Neural cell (in vitro differentiated cells): ENCODE results near the gene MCM9. TPM values are rescaled to one million over a fixed set of nuclear protein-coding genes. Genes with fewer than 3 reads are reported as not detected.

Source experiments
- H2AFZ ChIP-seq: fragments of 200-600, 300-800 bp; sonication (generic), shearing (Covaris generic); 2 replicates; pipeline ENCODE4 v1.6.0; 2014; ENCODE audit warnings: low read depth, mild to moderate bottlenecking, antibody characterized with exemption, low read length, moderate library complexity
- H3F3A ChIP-seq: fragments of 200-600 bp; shearing (Covaris generic); 2 replicates; pipeline ENCODE4 v1.6.1; 2016; ENCODE audit warnings: mild to moderate bottlenecking, moderate library complexity, mixed read lengths, antibody characterized with exemption, low read length; ENCODE audit not compliant: insufficient read depth, poor library complexity, severe bottlenecking
- H3K27ac ChIP-seq: fragments of 200-600, 300-800 bp; sonication (generic), shearing (Covaris generic); 2 replicates; pipeline ENCODE4 v1.5.1; 2014; ENCODE audit warnings: mild to moderate bottlenecking, low read length, moderate library complexity
- H3K27me3 ChIP-seq: fragments of 300-800, 200-600 bp; sonication (generic), shearing (Covaris generic); 2 replicates; pipeline ENCODE4 v1.6.0; 2014; ENCODE audit warnings: mild to moderate bottlenecking, low read depth, low read length, moderate library complexity; ENCODE audit not compliant: insufficient read depth
- H3K36me3 ChIP-seq: fragments of 300-800, 200-600 bp; sonication (generic), shearing (Covaris generic); 2 replicates; pipeline ENCODE4 v1.5.1; 2014; ENCODE audit warnings: mild to moderate bottlenecking, antibody characterized with exemption, low read length, moderate library complexity; ENCODE audit not compliant: insufficient read depth
- H3K4me2 ChIP-seq: fragments of 300-800, 200-600 bp; sonication (generic), shearing (Covaris generic); 2 replicates; pipeline ENCODE4 v1.6.0; 2014; ENCODE audit warnings: mild to moderate bottlenecking, low read length
- H3K4me3 ChIP-seq: fragments of 300-800, 200-600 bp; sonication (generic), shearing (Covaris generic); 2 replicates; pipeline ENCODE4 v1.5.1; 2014; ENCODE audit warnings: mild to moderate bottlenecking, low read length, moderate library complexity
- H3K79me2 ChIP-seq: fragments of 200-600 bp; shearing (Covaris generic); replicated peaks from 2 replicates; pipeline ENCODE4 v1.6.0; 2014; ENCODE audit warnings: mild to moderate bottlenecking, low read length, moderate library complexity; ENCODE audit not compliant: insufficient read depth
- H3K9ac ChIP-seq: fragments of 300-800, 200-600 bp; sonication (generic), shearing (Covaris generic); 2 replicates; pipeline ENCODE4 v1.6.1; 2016; ENCODE audit warnings: mild to moderate bottlenecking, low read length, mixed read lengths
- H3K9me2 ChIP-seq: fragments of 200-600 bp; shearing (Covaris generic); 2 replicates; pipeline ENCODE4 v1.6.1; 2016; ENCODE audit warnings: mild to moderate bottlenecking, low read length, mixed read lengths; ENCODE audit not compliant: insufficient read depth
- H3K9me3 ChIP-seq: fragments of 200-600, 300-800 bp; sonication (generic), shearing (Covaris generic); 2 replicates; pipeline ENCODE4 v1.6.1; 2016; ENCODE audit warnings: mild to moderate bottlenecking, mixed run types, low read length, moderate library complexity, mixed read lengths
- H4K20me1 ChIP-seq: fragments of 200-600 bp; shearing (Covaris generic); 2 replicates; pipeline ENCODE4 v1.6.1; 2016; ENCODE audit warnings: mild to moderate bottlenecking, mixed run types; ENCODE audit not compliant: insufficient read depth
- EP300 ChIP-seq: fragments of 450-650 bp; conservative IDR thresholded peaks from 2 replicates; pipeline ENCODE4 v1.6.1; 2014; ENCODE audit warnings: antibody characterized with exemption, mild to moderate bottlenecking, moderate library complexity; ENCODE audit not compliant: poor library complexity, severe bottlenecking
- EZH2 ChIP-seq: fragments of 200-600, 300-800 bp; shearing (Covaris generic), sonication (generic); IDR thresholded peaks from 2 replicates; pipeline ENCODE4 v1.6.1; 2014; ENCODE audit warnings: antibody characterized with exemption, low read length, borderline replicate concordance, mild to moderate bottlenecking; ENCODE audit not compliant: insufficient read depth, poor library complexity, severe bottlenecking
- MXI1 ChIP-seq: fragments of 450-650 bp; conservative IDR thresholded peaks from 2 replicates; pipeline ENCODE4 v1.6.1; 2014; ENCODE audit warnings: antibody characterized with exemption, mild to moderate bottlenecking; ENCODE audit not compliant: poor library complexity, severe bottlenecking
- POLR2AphosphoS5 ChIP-seq: IDR thresholded peaks from 2 replicates; pipeline ENCODE4 v1.6.1; 2012
- RAD21 ChIP-seq: fragments of 450-650 bp; conservative IDR thresholded peaks from 2 replicates; pipeline ENCODE4 v1.6.1; 2014; ENCODE audit warnings: antibody characterized with exemption, mild to moderate bottlenecking, moderate library complexity
- SMC3 ChIP-seq: fragments of 450-650 bp; conservative IDR thresholded peaks from 2 replicates; pipeline ENCODE4 v1.6.1; 2014; ENCODE audit warnings: antibody characterized with exemption, mild to moderate bottlenecking, moderate library complexity; ENCODE audit not compliant: poor library complexity
- TAF1 ChIP-seq: IDR thresholded peaks from 2 replicates; pipeline ENCODE4 v1.6.1; 2012; ENCODE audit warnings: low read depth
- polyA plus RNA-seq: library from polyadenylated mRNA; depleted of rRNA; stranded (reverse); fragments of >200 nt; gene quantifications from 2 replicates; pipeline ENCODE4 v1.2.3, GENCODE V29; 2014
- TF ChIP-seq, protein P1 (sequence below): IDR thresholded peaks from 2 replicates; pipeline ENCODE4 v1.6.1; 2012; ENCODE audit warnings: borderline replicate concordance
- TF ChIP-seq, protein P2 (sequence below): fragments of 450-650 bp; IDR thresholded peaks from 2 replicates; pipeline ENCODE4 v1.5.1; 2014; ENCODE audit warnings: antibody characterized with exemption, mild to moderate bottlenecking, moderate library complexity; ENCODE audit not compliant: poor library complexity, severe bottlenecking

Gene MCM9
- polyA plus RNA-seq, 1 donor from 2014 or later: 7.8 TPM

DNA sequence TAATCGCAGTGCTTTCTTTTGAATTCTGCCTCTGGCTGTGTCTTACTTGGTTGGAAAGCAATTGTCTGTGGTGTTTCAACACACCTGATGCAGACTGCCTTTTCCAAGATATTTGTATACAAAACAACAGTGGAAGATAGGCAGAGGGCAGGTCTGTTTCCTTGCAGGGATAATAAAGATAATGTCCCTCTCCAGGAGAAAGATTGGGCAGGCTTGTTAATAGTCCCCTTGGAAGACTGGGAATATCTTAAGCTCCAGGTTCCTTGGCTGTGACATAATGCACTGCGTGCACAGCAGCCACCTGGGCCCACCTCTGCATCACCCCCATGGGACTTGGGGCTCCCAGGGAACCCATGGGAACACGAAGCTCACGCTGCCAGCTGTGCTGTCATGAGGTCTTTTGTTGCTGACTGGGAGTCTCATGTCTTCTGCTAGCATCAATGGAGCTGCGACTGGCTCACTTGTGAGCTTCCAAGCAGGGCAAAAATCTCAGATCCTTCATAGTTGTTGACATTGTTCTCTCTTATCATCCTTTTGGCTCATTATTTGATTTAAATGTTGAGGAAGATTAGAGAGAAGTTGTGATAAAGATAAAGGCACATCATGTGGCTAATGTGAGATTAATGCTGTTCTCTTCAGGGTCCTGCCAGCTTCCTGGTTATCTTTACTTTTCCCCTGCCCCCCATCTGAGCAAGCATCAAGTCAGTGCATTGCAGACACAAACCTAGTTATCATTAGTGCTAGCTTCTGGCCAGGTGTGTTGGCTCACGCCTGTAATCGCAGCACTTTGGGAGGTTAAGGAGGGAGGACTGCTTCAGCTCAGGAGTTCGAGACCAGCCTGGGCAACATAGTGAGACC, 148.1 kb downstream of the MCM9 start:
- Histone ChIP-seq H2AFZ (no peak overlapping the region), H4K20me1 (no peaks in the 10 kb centered on the region), H3K27ac (no peak overlapping the region), H3K9ac (no peak overlapping the region), H3K36me3 (no peaks in the 10 kb centered on the region), H3F3A (no peaks in the 10 kb centered on the region), H3K4me3 (no peak overlapping the region), H3K27me3 (no peaks in the 10 kb centered on the region), H3K9me3 (no peaks in the 10 kb centered on the region), H3K9me2 (no peaks in the 10 kb centered on the region), H3K79me2 (no peaks in the 10 kb centered on the region), H3K4me2 (no peak overlapping the region)
- TF ChIP-seq, protein P1, sequence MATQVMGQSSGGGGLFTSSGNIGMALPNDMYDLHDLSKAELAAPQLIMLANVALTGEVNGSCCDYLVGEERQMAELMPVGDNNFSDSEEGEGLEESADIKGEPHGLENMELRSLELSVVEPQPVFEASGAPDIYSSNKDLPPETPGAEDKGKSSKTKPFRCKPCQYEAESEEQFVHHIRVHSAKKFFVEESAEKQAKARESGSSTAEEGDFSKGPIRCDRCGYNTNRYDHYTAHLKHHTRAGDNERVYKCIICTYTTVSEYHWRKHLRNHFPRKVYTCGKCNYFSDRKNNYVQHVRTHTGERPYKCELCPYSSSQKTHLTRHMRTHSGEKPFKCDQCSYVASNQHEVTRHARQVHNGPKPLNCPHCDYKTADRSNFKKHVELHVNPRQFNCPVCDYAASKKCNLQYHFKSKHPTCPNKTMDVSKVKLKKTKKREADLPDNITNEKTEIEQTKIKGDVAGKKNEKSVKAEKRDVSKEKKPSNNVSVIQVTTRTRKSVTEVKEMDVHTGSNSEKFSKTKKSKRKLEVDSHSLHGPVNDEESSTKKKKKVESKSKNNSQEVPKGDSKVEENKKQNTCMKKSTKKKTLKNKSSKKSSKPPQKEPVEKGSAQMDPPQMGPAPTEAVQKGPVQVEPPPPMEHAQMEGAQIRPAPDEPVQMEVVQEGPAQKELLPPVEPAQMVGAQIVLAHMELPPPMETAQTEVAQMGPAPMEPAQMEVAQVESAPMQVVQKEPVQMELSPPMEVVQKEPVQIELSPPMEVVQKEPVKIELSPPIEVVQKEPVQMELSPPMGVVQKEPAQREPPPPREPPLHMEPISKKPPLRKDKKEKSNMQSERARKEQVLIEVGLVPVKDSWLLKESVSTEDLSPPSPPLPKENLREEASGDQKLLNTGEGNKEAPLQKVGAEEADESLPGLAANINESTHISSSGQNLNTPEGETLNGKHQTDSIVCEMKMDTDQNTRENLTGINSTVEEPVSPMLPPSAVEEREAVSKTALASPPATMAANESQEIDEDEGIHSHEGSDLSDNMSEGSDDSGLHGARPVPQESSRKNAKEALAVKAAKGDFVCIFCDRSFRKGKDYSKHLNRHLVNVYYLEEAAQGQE: peak; percentile 20
- TF ChIP-seq EZH2: no peak

DNA sequence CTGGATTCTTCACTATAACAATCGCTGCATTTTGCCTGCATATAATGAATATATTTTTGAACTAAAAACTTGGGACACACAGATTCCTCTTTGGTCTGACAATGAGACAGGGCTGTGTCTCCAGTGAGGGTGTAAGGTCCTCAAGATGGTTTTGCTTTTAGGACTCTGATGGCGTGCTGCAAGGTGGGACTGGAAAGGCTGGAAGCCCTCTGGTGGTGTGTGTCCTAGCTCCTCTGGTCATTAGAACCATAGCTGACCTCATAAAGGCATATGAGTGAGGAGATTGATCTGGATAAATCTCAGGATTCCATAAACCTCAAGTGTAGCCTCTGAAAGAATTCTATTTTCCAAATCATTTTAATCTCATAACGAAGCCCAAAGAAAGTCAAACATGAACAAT, 149.4 kb downstream of the MCM9 start:
- H3K79me2 ChIP-seq: no peaks in the 10 kb centered on the region
- no peaks in the 10 kb centered on the region for H3K36me3 ChIP-seq
- H3K9me3 ChIP-seq: no peaks in the 10 kb centered on the region
- no peak overlapping the region for H3K4me3 ChIP-seq
- H3F3A ChIP-seq: no peaks in the 10 kb centered on the region
- no peak overlapping the region for H3K4me2 ChIP-seq
- TF ChIP-seq, protein P1: no peak
- TF ChIP-seq SMC3: no peak
- no peak for TF ChIP-seq TAF1
- no peak for TF ChIP-seq RAD21
- TF ChIP-seq MXI1: no peak
- TF ChIP-seq, protein P2, sequence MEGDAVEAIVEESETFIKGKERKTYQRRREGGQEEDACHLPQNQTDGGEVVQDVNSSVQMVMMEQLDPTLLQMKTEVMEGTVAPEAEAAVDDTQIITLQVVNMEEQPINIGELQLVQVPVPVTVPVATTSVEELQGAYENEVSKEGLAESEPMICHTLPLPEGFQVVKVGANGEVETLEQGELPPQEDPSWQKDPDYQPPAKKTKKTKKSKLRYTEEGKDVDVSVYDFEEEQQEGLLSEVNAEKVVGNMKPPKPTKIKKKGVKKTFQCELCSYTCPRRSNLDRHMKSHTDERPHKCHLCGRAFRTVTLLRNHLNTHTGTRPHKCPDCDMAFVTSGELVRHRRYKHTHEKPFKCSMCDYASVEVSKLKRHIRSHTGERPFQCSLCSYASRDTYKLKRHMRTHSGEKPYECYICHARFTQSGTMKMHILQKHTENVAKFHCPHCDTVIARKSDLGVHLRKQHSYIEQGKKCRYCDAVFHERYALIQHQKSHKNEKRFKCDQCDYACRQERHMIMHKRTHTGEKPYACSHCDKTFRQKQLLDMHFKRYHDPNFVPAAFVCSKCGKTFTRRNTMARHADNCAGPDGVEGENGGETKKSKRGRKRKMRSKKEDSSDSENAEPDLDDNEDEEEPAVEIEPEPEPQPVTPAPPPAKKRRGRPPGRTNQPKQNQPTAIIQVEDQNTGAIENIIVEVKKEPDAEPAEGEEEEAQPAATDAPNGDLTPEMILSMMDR: no peak
- no peak for TF ChIP-seq POLR2AphosphoS5
- TF ChIP-seq EP300: no peak
- no peak for TF ChIP-seq EZH2
- H3K9ac ChIP-seq: no peak overlapping the region
- peak overlapping the region; percentile 91 for H3K27ac ChIP-seq
- H2AFZ ChIP-seq: no peak overlapping the region
- H3K9me2 ChIP-seq: no peaks in the 10 kb centered on the region
- no peaks in the 10 kb centered on the region for H3K27me3 ChIP-seq
- no peaks in the 10 kb centered on the region for H4K20me1 ChIP-seq
